ENCODE data around the gene CAMTA2.
"Not testable (repeated sequence)": the region's sequence is repeated elsewhere in the genome, so short reads cannot be mapped to it uniquely, and the experiment has no call there.

The CAMTA2 gene, protein sequence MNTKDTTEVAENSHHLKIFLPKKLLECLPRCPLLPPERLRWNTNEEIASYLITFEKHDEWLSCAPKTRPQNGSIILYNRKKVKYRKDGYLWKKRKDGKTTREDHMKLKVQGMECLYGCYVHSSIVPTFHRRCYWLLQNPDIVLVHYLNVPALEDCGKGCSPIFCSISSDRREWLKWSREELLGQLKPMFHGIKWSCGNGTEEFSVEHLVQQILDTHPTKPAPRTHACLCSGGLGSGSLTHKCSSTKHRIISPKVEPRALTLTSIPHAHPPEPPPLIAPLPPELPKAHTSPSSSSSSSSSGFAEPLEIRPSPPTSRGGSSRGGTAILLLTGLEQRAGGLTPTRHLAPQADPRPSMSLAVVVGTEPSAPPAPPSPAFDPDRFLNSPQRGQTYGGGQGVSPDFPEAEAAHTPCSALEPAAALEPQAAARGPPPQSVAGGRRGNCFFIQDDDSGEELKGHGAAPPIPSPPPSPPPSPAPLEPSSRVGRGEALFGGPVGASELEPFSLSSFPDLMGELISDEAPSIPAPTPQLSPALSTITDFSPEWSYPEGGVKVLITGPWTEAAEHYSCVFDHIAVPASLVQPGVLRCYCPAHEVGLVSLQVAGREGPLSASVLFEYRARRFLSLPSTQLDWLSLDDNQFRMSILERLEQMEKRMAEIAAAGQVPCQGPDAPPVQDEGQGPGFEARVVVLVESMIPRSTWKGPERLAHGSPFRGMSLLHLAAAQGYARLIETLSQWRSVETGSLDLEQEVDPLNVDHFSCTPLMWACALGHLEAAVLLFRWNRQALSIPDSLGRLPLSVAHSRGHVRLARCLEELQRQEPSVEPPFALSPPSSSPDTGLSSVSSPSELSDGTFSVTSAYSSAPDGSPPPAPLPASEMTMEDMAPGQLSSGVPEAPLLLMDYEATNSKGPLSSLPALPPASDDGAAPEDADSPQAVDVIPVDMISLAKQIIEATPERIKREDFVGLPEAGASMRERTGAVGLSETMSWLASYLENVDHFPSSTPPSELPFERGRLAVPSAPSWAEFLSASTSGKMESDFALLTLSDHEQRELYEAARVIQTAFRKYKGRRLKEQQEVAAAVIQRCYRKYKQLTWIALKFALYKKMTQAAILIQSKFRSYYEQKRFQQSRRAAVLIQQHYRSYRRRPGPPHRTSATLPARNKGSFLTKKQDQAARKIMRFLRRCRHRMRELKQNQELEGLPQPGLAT

GRCh38 chr17:4986951-4987766, at the start of gene CAMTA2:
CAMTA2 (minus strand) TSS chr17:4987675; CDS start chr17:4986222, 1,453 bp downstream.
- DNase-seq = peak; percentile 93 to 94

DNA sequence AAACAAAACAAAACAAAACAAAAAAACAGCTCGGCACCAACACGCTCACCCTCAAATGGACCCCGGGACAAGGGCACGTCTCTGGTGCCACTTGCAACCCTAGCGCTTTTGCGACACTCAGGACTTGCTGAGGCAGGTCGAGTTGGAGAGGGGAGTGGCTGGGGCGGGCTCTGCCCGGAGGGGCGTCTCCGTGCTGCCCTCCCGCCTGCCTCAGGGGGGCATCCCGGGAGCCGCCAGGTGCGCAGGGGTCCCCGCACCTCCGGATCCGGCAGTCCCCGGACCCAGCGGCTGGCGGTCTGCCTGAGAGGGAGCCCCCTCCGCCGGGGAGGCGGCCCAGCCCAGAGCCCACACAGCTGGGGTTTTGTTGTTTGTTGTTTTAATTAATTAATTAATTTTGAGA, 47.8 kb upstream of the CAMTA2 start, which contains the start of gene SLC52A1:
Gene SLC52A1, minus strand, starts transcription at position 112 of the 400 bp plus-strand sequence. CDS start 820 bp downstream, outside the sequence.
- no peak for DNase-seq

- no peak for DNase-seq
These were observed 47.2 kb upstream of the CAMTA2 start for GRCh38 chr17:5034651-5035050.

DNA sequence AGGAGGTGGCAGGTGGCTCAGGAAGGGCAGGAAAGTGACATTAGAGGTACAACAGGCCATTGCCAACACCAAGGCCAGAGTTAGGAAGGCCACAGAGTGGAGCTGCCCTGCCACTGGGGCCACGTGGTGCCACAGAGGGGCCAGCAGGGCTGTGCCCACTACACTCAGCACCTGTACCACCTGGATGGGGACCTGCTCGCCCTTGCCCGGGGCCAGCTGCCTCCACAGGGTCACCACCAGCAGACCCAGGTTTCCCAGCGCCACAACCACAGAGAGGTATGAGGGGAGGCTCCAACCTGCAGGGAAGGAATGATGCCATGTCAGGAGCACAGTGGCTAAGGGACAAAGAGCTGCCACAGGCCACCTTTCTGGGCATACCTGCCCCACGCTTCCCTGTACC, 46.6 kb upstream of the CAMTA2 start:
- no peak for DNase-seq

GRCh38 chr17:5033352-5034015, 46.0 kb upstream of the CAMTA2 start:
- DNase-seq = no peak

DNA sequence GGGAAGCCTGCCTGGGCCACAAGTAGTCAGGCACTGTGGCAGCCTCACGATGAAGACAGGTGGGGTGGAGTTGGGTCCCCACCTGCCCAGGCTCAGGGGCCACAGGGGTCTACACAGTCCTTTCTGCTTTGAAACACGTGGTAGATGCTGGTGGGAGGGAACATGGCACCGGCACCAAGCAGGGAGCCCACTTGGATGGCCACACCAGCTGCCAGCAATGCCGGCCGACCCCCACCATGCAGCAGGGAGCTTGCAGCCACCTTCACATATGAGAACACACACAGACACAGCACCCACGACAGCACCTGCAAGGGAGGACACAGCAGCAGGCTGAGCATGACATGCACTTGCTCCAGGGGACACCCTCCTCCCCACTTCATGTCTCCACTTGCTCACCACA, 45.4 kb upstream of the CAMTA2 start:
- no peak for DNase-seq

- DNase-seq = peak; percentile 88 to 89
These were observed 44.0 kb upstream of the CAMTA2 start for GRCh38 chr17:5031365-5032082.

GRCh38 chr17:5030168-5030567, 42.7 kb upstream of the CAMTA2 start:
- DNase-seq = not testable (repeated sequence)

DNA sequence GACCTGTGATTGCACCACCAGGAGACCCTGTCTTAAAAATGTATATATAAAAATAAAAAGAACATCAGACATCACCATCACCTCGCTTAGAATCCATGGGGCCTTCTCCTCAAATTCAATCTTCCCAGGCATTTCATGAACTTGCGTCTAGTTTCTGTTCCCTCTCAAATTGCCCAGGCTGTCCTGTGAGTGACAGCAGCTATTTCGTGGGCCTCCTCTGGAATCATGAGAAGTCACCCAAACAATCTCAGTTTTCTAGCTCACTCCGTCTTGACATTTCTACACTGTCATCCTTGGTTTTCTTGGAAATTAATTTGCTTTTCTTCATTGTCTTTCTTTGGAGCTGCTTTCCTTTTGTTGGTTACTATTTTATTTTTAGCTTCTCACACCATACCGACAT, 40.4 kb upstream of the CAMTA2 start:
- no peak for DNase-seq

GRCh38 chr17:5027299-5027698, 39.8 kb upstream of the CAMTA2 start:
- no peak for DNase-seq

DNA sequence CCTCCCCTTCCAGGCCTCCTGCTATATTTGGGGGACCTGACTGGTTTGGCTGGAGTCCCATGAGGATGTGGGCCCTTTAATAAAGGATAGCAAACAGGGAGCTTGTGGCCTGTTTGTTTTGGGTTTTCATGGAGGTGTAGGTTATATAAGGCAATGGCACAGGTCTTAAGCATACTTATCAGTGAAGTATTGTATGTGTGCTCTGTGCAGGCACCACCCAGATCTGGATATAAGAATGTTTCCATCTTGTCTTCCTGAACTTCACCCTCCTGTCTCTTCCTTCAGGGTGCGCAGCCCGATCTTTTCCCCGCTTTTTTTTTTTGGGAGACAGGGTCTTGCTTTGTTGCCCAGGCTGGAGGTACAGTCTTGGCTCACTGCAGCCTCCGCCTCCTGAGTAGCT, 37.1 kb upstream of the CAMTA2 start:
- no peak for DNase-seq

- DNase-seq = no peak
These were observed 36.2 kb upstream of the CAMTA2 start for GRCh38 chr17:5023588-5024147.

DNA sequence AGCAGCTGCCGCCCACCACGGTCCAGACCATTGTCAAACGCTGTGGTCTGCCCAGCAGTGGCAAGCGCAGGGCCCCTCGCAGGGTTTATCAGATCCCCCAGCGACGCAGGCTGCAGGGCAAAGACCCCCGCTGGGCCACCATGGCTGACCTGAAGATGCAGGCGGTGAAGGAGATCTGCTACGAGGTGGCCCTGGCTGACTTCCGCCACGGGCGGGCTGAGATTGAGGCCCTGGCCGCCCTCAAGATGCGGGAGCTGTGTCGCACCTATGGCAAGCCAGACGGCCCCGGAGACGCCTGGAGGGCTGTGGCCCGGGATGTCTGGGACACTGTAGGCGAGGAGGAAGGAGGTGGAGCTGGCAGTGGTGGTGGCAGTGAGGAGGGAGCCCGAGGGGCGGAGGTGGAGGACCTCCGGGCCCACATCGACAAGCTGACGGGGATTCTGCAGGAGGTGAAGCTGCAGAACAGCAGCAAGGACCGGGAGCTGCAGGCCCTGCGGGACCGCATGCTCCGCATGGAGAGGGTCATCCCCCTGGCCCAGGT, 34.8 kb upstream of the CAMTA2 start:
- DNase-seq = no peak

GRCh38 chr17:5020502-5021023, 33.1 kb upstream of the CAMTA2 start:
- no peak for DNase-seq

DNA sequence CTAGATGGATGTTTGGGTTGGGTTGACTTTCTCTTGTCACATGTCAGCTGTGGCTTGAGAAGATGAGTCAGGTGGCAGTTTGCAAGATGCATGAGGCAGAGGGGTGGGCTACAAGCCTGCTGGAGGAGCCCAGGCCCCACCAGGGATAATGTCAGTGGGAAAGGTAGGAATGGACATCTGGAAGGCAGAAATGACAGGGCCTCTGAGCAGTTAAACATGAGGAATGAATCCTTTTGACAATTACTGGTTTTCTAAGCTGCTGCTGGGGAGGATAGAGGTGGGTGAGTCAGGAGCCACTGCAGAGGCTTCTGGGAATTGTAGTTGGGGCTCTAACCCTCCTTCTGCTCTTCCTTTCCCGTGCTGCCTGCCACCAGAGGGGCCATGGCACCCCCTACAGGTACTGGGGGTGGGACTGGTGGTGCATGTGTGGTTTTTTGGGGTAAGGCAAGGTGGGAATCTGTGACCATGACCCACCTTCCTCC, 32.0 kb upstream of the CAMTA2 start:
- DNase-seq = peak; percentile 34 to 41

- no peak for DNase-seq
These were observed 26.9 kb upstream of the CAMTA2 start for GRCh38 chr17:5014357-5014756.

DNA sequence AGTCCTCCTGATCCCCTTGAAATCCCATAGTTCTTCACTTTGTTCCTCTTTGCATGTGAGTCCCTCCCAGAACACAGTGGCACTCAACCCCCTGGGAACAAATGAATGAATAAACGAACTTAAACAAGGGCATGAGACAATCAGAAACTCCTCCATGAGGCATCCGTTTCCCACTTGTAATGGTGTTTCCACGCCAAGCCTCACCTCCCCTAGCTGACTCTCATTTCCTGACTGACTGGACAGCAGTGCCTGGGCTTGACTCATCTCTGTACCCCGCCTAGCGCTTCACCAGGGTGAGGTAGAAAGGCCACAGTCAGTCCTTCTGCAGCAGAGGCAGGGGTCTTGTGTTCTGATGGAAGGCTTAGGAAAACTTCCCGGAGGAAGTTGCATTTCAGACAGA, 24.5 kb upstream of the CAMTA2 start:
- DNase-seq = peak in 1 of 2 donors; percentile 26

DNA sequence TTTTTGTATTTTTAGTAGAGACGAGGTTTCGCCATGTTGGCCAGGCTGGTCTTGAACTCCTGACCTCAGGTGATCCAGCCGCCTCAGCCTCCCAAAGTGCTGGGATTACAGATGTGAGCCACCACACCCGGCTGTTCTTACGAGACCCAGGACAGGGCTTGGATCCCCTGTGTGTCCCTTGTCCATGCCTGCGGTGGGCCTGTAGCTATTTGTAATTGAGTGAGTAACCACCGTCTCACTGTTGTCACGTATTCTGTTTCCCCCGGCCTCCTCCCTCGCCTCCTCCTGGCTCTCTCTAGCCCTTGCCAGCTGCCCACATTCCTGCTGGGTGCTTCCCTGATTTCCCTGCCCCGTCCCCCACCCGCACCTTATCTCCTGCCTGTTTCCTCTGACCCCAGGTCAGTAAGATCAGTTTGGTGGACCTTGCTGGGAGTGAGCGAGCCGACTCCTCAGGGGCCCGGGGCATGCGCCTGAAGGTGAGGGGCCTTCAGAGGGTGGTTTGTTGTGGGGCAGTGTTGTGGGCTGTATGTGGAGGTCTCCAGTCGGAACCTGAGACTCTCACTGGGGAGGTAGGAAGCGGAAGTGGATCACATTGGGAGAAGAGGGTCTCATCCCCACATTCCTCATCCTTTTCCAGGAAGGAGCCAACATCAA, 15.9 kb upstream of the CAMTA2 start:
- no peak for DNase-seq

- no peak for DNase-seq
These were observed 14.8 kb upstream of the CAMTA2 start for GRCh38 chr17:5002121-5002788.
